22Rv1 (cell line): ENCODE measurements around the gene MAP3K14.

Experiments
- CTCF ChIP-seq: fragments of 450-650 bp; IDR thresholded peaks from 2 replicates; pipeline ENCODE4 v1.5.1; 2017; ENCODE audit warnings: mild to moderate bottlenecking
- ZFX ChIP-seq: fragments of 450-650 bp; IDR thresholded peaks from 2 replicates; pipeline ENCODE4 v1.6.1; 2017; ENCODE audit warnings: antibody characterized with exemption, borderline replicate concordance

- TF ChIP-seq CTCF (no peak), ZFX (no peak)
Measured at GRCh38 chr17:45313996-45314740, 2.7 kb downstream of the MAP3K14 start.
